PFSK-1 (cell line): ENCODE measurements around the gene SRL.

Experiments
- FOXP2 ChIP-seq: optimal IDR thresholded peaks from 2 replicates; pipeline ENCODE3; 2011; ENCODE audit warnings: borderline replicate concordance, control low read depth, inconsistent platforms; ENCODE audit not compliant: insufficient read depth; ENCODE audit errors: extremely low read length, extremely low read depth
- POLR2AphosphoS5 ChIP-seq: IDR thresholded peaks from 2 replicates; pipeline ENCODE4 v1.6.1; 2012; ENCODE audit warnings: low read depth, mild to moderate bottlenecking, control low read depth, low read length, moderate library complexity
- TF ChIP-seq, protein P1 (sequence below), 2 experiments: IDR thresholded peaks; 2 replicates each; pipeline versions ENCODE4 v1.6.1 to v1.8.0; 2011 to 2012; ENCODE audit warnings: low read depth in 2 of 2, low read length in 2 of 2, control low read depth in 1 of 2, inconsistent platforms in 1 of 2, mild to moderate bottlenecking in 1 of 2, moderate library complexity in 1 of 2; ENCODE audit not compliant: insufficient read depth in 1 of 2

DNA sequence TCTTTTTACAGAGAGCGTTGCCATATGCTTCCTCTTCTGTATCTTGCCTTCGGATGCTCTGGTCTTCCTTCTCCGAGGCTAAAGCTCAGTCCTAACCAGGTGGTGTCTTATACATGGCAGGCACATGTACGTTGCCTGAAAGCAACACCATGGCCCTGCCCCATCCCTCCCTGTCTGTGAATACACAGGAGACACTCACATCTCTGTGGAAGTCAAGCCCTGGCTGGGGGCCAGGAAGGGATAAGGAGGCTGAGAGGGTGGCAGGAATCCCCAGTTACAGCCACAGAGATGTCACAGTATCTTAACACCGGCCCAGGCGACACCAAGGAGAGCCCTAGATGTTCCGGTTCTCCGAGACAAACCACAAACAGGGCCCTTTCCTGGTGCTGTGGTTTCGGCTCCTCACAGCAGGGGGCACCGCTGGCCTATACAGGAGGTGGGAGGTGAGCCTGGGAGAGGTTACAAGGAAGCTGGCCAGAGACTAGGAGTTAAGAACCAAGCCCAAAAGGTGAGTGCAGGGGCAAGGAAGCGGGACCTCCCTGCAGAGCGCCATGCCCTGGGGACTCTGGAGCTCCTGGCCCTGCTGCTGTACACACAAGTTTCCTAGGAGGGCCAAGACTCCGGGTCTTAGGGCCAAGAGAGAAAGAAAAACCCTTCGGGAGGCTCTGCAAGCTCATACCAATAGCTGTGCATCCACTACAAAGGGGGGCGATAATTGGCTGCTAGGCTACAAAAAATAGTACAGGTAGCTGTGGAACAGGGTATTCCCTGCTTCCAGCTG is 41.7 kb downstream of the SRL start:
- TF ChIP-seq FOXP2: no peak
- TF ChIP-seq POLR2AphosphoS5: no peak
- TF ChIP-seq, protein P1, sequence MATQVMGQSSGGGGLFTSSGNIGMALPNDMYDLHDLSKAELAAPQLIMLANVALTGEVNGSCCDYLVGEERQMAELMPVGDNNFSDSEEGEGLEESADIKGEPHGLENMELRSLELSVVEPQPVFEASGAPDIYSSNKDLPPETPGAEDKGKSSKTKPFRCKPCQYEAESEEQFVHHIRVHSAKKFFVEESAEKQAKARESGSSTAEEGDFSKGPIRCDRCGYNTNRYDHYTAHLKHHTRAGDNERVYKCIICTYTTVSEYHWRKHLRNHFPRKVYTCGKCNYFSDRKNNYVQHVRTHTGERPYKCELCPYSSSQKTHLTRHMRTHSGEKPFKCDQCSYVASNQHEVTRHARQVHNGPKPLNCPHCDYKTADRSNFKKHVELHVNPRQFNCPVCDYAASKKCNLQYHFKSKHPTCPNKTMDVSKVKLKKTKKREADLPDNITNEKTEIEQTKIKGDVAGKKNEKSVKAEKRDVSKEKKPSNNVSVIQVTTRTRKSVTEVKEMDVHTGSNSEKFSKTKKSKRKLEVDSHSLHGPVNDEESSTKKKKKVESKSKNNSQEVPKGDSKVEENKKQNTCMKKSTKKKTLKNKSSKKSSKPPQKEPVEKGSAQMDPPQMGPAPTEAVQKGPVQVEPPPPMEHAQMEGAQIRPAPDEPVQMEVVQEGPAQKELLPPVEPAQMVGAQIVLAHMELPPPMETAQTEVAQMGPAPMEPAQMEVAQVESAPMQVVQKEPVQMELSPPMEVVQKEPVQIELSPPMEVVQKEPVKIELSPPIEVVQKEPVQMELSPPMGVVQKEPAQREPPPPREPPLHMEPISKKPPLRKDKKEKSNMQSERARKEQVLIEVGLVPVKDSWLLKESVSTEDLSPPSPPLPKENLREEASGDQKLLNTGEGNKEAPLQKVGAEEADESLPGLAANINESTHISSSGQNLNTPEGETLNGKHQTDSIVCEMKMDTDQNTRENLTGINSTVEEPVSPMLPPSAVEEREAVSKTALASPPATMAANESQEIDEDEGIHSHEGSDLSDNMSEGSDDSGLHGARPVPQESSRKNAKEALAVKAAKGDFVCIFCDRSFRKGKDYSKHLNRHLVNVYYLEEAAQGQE (IDR thresholded peaks at IDR 0.05; ENCODE audit: insufficient read depth in 1 of 2, low read depth in 2 of 2, low read length in 2 of 2): no peak
